Astrocyte (in vitro differentiated cells and primary cell): ENCODE measurements around the gene EFNA5. TPM values are rescaled to one million over a fixed set of nuclear protein-coding genes. Genes with fewer than 3 reads are reported as not detected.

Source experiments
- DNase-seq: peaks from one replicate; pipeline ENCODE4 v3.0.0-alpha.2; 2010; ENCODE audit warnings: low read depth
- FAIRE-seq: peaks from 2 replicates; lab custom pipeline; 2011; peaks lifted over from hg19 to GRCh38; lab: Jason Lieb, UNC
- H2AFZ ChIP-seq: 2 replicates; pipeline ENCODE4 v1.6.0; 2012; ENCODE audit warnings: low read depth, low read length, inconsistent platforms
- H3K27ac ChIP-seq: 2 replicates; pipeline ENCODE4 v1.5.1; 2011; ENCODE audit warnings: low read depth, low read length, inconsistent platforms
- H3K27me3 ChIP-seq: 2 replicates; pipeline ENCODE4 v1.6.0; 2011; ENCODE audit warnings: low read length, inconsistent platforms; ENCODE audit not compliant: insufficient read depth
- H3K36me3 ChIP-seq: 2 replicates; pipeline ENCODE4 v1.5.1; 2011; ENCODE audit warnings: low read length, inconsistent platforms; ENCODE audit not compliant: insufficient read depth
- H3K4me1 ChIP-seq: 2 replicates; pipeline ENCODE4 v1.5.1; 2011; ENCODE audit warnings: low read length, inconsistent platforms; ENCODE audit not compliant: insufficient read depth
- H3K4me2 ChIP-seq: 2 replicates; pipeline ENCODE4 v1.6.0; 2012; ENCODE audit warnings: low read length, inconsistent platforms
- H3K4me3 ChIP-seq: 2 replicates; pipeline ENCODE4 v1.5.1; 2011; ENCODE audit warnings: low read depth, mild to moderate bottlenecking, low read length, inconsistent platforms; ENCODE audit not compliant: insufficient read depth
- H3K79me2 ChIP-seq: 2 replicates; pipeline ENCODE4 v1.6.0; 2012; ENCODE audit warnings: mild to moderate bottlenecking, low read length, inconsistent platforms; ENCODE audit not compliant: insufficient read depth
- H3K9ac ChIP-seq: 2 replicates; pipeline ENCODE4 v1.6.0; 2012; ENCODE audit warnings: mild to moderate bottlenecking, low read length, inconsistent platforms
- H3K9me3 ChIP-seq: 2 replicates; pipeline ENCODE4 v1.5.1; 2012; ENCODE audit warnings: low read depth, mild to moderate bottlenecking, low read length, inconsistent platforms; ENCODE audit not compliant: insufficient read depth
- H4K20me1 ChIP-seq: 2 replicates; pipeline ENCODE4 v1.6.0; 2012; ENCODE audit warnings: low read length, inconsistent platforms; ENCODE audit not compliant: insufficient read depth
- H3K27ac Mint-ChIP-seq: one replicate; pipeline ENCODE4 v1.8.0; 2021; ENCODE audit warnings: mild to moderate bottlenecking, mixed read lengths; ENCODE audit not compliant: unreplicated experiment
- H3K27me3 Mint-ChIP-seq: one replicate; pipeline ENCODE4 v1.8.0; 2021; ENCODE audit warnings: low read depth, mixed read lengths; ENCODE audit not compliant: unreplicated experiment
- H3K36me3 Mint-ChIP-seq: one replicate; pipeline ENCODE4 v1.8.0; 2021; ENCODE audit warnings: low read depth, mixed read lengths; ENCODE audit not compliant: unreplicated experiment
- H3K4me1 Mint-ChIP-seq: one replicate; pipeline ENCODE4 v1.8.0; 2021; ENCODE audit warnings: low read depth, mixed read lengths; ENCODE audit not compliant: unreplicated experiment
- H3K4me3 Mint-ChIP-seq: one replicate; pipeline ENCODE4 v1.8.0; 2021; ENCODE audit warnings: mild to moderate bottlenecking, moderate library complexity, mixed read lengths; ENCODE audit not compliant: unreplicated experiment
- H3K9me3 Mint-ChIP-seq: one replicate; pipeline ENCODE4 v1.8.0; 2021; ENCODE audit warnings: mild to moderate bottlenecking, mixed read lengths; ENCODE audit not compliant: unreplicated experiment
- CTCF ChIP-seq: IDR thresholded peaks from 2 replicates; pipeline ENCODE4 v1.5.1; 2011; ENCODE audit warnings: low read depth, mild to moderate bottlenecking, inconsistent platforms, low read length, moderate library complexity; ENCODE audit not compliant: insufficient read depth
- EZH2 ChIP-seq: IDR thresholded peaks from 2 replicates; pipeline ENCODE4 v1.6.1; 2012; ENCODE audit warnings: mild to moderate bottlenecking, low read length, inconsistent platforms; ENCODE audit not compliant: insufficient read depth
- total RNA-seq: library from RNA; stranded (reverse); gene quantifications from 2 replicates; pipeline ENCODE4 v1.2.1, GENCODE V29; 2021

Gene EFNA5
- total RNA-seq, 1 donor from 2014 or later: 59.3 TPM

DNA sequence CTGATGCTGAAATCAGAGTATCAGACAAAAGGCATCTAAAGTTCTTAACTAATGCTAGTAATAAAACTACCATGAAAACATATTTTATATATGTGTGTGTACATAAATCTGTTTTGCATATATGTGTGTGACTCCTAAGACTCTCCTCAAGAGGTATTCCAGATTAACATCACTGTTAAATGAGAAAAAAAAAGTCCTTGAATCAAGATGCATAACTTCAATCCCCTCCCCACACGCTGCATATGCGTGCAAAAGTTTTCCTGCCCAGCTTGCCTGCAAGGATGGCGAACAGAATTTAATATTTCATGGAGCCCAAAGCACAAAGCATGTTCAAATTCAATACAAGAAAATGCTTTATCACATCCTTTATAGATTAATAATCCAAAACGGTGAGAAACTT is 34.7 kb downstream of the EFNA5 start:
- Histone ChIP-seq H2AFZ (no peak overlapping the region), H3K9ac (no peak overlapping the region), H3K9me3 (no peaks in the 10 kb centered on the region), H3K4me2 (no peak overlapping the region), H3K4me3 (no peak overlapping the region), H3K4me1 (peaks cover 6% of the 10 kb centered on the region), H4K20me1 (no peaks in the 10 kb centered on the region), H3K79me2 (no peaks in the 10 kb centered on the region), H3K36me3 (no peaks in the 10 kb centered on the region), H3K27me3 (no peaks in the 10 kb centered on the region), H3K27ac (no peak overlapping the region)
- H3K27ac Mint-ChIP-seq: no peak overlapping the region
- no peak for FAIRE-seq
- H3K36me3 Mint-ChIP-seq: no peaks in the 10 kb centered on the region
- H3K4me1 Mint-ChIP-seq: peaks cover 14% of the 10 kb centered on the region
- DNase-seq: no peak
- H3K4me3 Mint-ChIP-seq: no peak overlapping the region
- no peaks in the 10 kb centered on the region for H3K9me3 Mint-ChIP-seq
- no peak for TF ChIP-seq EZH2
- TF ChIP-seq CTCF: no peak
- no peaks in the 10 kb centered on the region for H3K27me3 Mint-ChIP-seq

DNA sequence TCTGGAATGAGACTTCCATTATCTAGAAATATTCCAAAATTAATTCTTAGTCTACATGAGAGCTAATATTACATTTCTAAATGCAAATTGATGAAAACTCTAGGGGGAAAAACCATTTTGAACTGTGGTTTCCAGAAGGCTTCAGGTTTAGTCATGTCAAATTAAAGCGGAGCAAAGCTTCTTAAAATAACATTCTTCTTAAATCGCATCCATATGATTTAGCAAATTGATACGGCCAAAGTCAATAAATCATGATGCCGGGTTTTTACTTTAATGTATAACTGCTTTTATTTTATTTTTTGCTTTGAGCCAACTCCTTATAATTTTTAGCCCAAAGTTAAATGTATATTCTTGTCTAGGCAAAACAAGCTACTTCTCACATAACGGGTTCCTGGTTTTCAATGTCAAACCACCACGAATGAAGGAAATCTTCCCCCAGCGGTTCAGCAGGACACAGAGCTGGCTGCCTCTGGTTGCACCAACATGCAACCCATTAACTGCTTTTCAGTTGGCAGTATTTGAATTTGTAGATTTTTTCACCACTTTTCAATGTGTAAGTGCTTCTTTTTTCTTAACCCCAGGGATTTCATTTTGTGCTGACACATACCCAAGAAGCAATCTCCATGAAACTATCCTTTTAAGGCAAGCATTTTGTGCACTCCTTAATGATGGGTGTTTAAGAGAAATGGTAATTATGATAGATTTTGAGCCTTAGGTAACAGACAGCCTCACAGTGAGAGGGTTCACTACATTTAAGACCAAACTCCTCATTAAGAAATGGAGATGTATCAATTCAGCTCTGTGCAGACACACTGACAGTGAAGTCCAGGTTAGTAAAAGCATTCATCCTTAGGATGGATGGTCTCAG is 35.5 kb downstream of the EFNA5 start:
- no peaks in the 10 kb centered on the region for H3K27me3 Mint-ChIP-seq
- Histone ChIP-seq H3K4me2 (no peak overlapping the region), H2AFZ (no peak overlapping the region), H3K36me3 (no peaks in the 10 kb centered on the region), H4K20me1 (no peaks in the 10 kb centered on the region), H3K9ac (no peak overlapping the region), H3K9me3 (no peaks in the 10 kb centered on the region), H3K4me3 (no peak overlapping the region), H3K4me1 (peaks cover 6% of the 10 kb centered on the region), H3K27ac (no peak overlapping the region), H3K27me3 (no peaks in the 10 kb centered on the region), H3K79me2 (no peaks in the 10 kb centered on the region)
- TF ChIP-seq CTCF (no peak), EZH2 (no peak)
- no peak for FAIRE-seq
- peaks cover 14% of the 10 kb centered on the region for H3K4me1 Mint-ChIP-seq
- no peak overlapping the region for H3K4me3 Mint-ChIP-seq
- no peaks in the 10 kb centered on the region for H3K9me3 Mint-ChIP-seq
- DNase-seq: no peak
- no peak overlapping the region for H3K27ac Mint-ChIP-seq
- no peaks in the 10 kb centered on the region for H3K36me3 Mint-ChIP-seq
